K562 (cell line): ENCODE measurements around the gene GNAZ. TPM values are rescaled to one million over a fixed set of nuclear protein-coding genes. Genes with fewer than 3 reads are reported as not detected.
A peak's percentile ranks its signal among the peaks of the same experiment; 100 is the strongest.
"Not testable (repeated sequence)": the region's sequence is repeated elsewhere in the genome, so short reads cannot be mapped to it uniquely, and the experiment has no call there.

ENCODE experiments used
- ATAC-seq: fragments of 200-7000 bp; cut with Tn5 transposase; 3 replicates; pipeline ENCODE4 v1.9.1; 2020; ENCODE audit warnings: moderate library complexity
- BruUV-seq: library from RNA; stranded (reverse); fragments of 400-500 nt; replicated peaks from 2 replicates; lab custom pipeline; 2021; lab: Mats Ljungman, UMichigan
- CTCF ChIA-PET: fragments of 300-600 bp; formaldehyde crosslinking; extraction: SDS; loops from one replicate; lab custom pipeline; 2021; ENCODE audit warnings: low intra/inter-chr PET ratio; lab: Yijun Ruan, JAX
- POLR2A ChIA-PET: fragments of 300-600, 350-650 bp; sonication (Branson Sonifier 250); formaldehyde crosslinking; extraction: SDS; loops from one replicate; lab custom pipeline; 2021; ENCODE audit warnings: antibody characterized with exemption, inconsistent platforms; lab: Yijun Ruan, JAX
- DNase-seq, 4 experiments: peaks; one replicate each; pipeline versions ENCODE4 v3.0.0 to v3.0.0-alpha.2; 2011 to 2018; ENCODE audit warnings: low spot score in 3 of 4, mixed read lengths in 3 of 4; ENCODE audit errors: extremely low read depth in 1 of 4
- FAIRE-seq: peaks from 2 replicates; lab custom pipeline; 2011; peaks lifted over from hg19 to GRCh38; lab: Jason Lieb, UNC
- H2AFZ ChIP-seq: 2 replicates; pipeline ENCODE4 v1.6.0; 2011; ENCODE audit warnings: low read depth, low read length, control low read depth, inconsistent platforms
- H3K27ac ChIP-seq: fragments of 200-600 bp; 3 replicates; pipeline ENCODE4 v1.8.0; 2011; ENCODE audit warnings: low read depth, mild to moderate bottlenecking, control low read depth, inconsistent platforms, low read length, moderate library complexity, mixed read lengths; ENCODE audit errors: extremely low read depth
- H3K27me3 ChIP-seq, 2 experiments: fragments of 300-600 bp in 1 of 2; 2 replicates in 1 of 2; 3 replicates in 1 of 2; pipeline versions ENCODE4 v1.6.0 to v1.8.0; 2011; ENCODE audit warnings: inconsistent platforms in 2 of 2, low read length in 2 of 2, mild to moderate bottlenecking in 1 of 2, mixed read lengths in 1 of 2, moderate library complexity in 1 of 2; ENCODE audit not compliant: control insufficient read depth in 2 of 2, insufficient read depth in 2 of 2
- H3K36me3 ChIP-seq: fragments of 300-600 bp; 3 replicates; pipeline ENCODE4 v1.8.0; 2011; ENCODE audit warnings: mild to moderate bottlenecking, low read length, inconsistent platforms; ENCODE audit not compliant: control insufficient read depth, insufficient read depth
- H3K4me1 ChIP-seq, 2 experiments: fragments of 200-600 bp in 1 of 2; replicated peaks in 1 of 2; 2 replicates in 1 of 2; 3 replicates in 1 of 2; pipeline versions ENCODE4 v1.5.1 to v1.8.0; 2011; ENCODE audit warnings: inconsistent platforms in 2 of 2, low read length in 2 of 2, mild to moderate bottlenecking in 1 of 2, mixed read lengths in 1 of 2, moderate library complexity in 1 of 2; ENCODE audit not compliant: control insufficient read depth in 2 of 2, insufficient read depth in 2 of 2
- H3K4me2 ChIP-seq: 2 replicates; pipeline ENCODE4 v1.6.1; 2011; ENCODE audit warnings: low read length, control low read depth, inconsistent platforms, mixed read lengths; ENCODE audit not compliant: insufficient read depth
- H3K4me3 ChIP-seq: fragments of 200-600 bp; sonication (generic), shearing (Covaris generic); 2 replicates; pipeline ENCODE4 v1.5.1; 2016; ENCODE audit warnings: control low read depth, inconsistent platforms
- H3K79me2 ChIP-seq: fragments of 200-600 bp; 3 replicates; pipeline ENCODE4 v1.8.0; 2011; ENCODE audit warnings: low read length, inconsistent platforms; ENCODE audit not compliant: control insufficient read depth, insufficient read depth
- H3K9ac ChIP-seq, 2 experiments: 2 replicates each; pipeline versions ENCODE4 v1.6.0 to v1.6.1; 2011; ENCODE audit warnings: low read depth in 2 of 2, low read length in 2 of 2, control low read depth in 1 of 2, inconsistent platforms in 1 of 2, mild to moderate bottlenecking in 1 of 2, mixed read lengths in 1 of 2; ENCODE audit not compliant: insufficient read depth in 1 of 2
- H3K9me1 ChIP-seq: one replicate; pipeline ENCODE4 v1.6.0; 2011; ENCODE audit warnings: inconsistent platforms, mild to moderate bottlenecking, low read length, moderate library complexity; ENCODE audit not compliant: control insufficient read depth, insufficient read depth
- H3K9me3 ChIP-seq: replicated peaks from 2 replicates; pipeline ENCODE4 v1.5.1; 2011; ENCODE audit warnings: low read depth, low read length, inconsistent platforms; ENCODE audit not compliant: control insufficient read depth, insufficient read depth
- H4K20me1 ChIP-seq: replicated peaks from 2 replicates; pipeline ENCODE4 v1.6.1; 2011; ENCODE audit warnings: low read length, inconsistent platforms, mixed read lengths; ENCODE audit not compliant: control insufficient read depth, insufficient read depth
- CBX2 ChIP-seq: fragments of 200-600 bp; sonication (generic); IDR thresholded peaks from one replicate; pipeline ENCODE4 v1.6.1; 2012; ENCODE audit warnings: mild to moderate bottlenecking, low read length, inconsistent platforms; ENCODE audit not compliant: insufficient read depth, poor library complexity, severe bottlenecking
- NCOR1 ChIP-seq: fragments of 450-650 bp; IDR thresholded peaks from 2 replicates; pipeline ENCODE4 v1.6.1; 2016; ENCODE audit warnings: mild to moderate bottlenecking, moderate library complexity
- POLR3G ChIP-seq: IDR thresholded peaks from 2 replicates; pipeline ENCODE4 v1.6.1; 2011; ENCODE audit not compliant: insufficient read length, insufficient replicate concordance; ENCODE audit errors: extremely low read depth
- STAT6 ChIP-seq: sonication (generic); formaldehyde crosslinking; IDR thresholded peaks from 2 replicates; pipeline ENCODE4 v1.8.1; 2023; ENCODE audit warnings: mild to moderate bottlenecking, missing genetic modification reagents
- ZBTB43 ChIP-seq: sonication (generic); formaldehyde crosslinking; IDR thresholded peaks from 2 replicates; pipeline ENCODE4 v1.8.0; 2023; ENCODE audit warnings: mild to moderate bottlenecking, missing genetic modification reagents
- WGBS: fragments of 100-300 bp; shearing (Covaris generic); methylation state at CpG from one replicate; pipeline ENCODE4 v1.1.6; 2016; ENCODE audit warnings: low coverage, mixed read lengths; ENCODE audit not compliant: insufficient coverage; ENCODE audit errors: missing lambda C conversion rate; 5-methylcytosine and 5-hydroxymethylcytosine counted together
- in situ Hi-C: fragments of 300-500 bp; cut with MboI; formaldehyde crosslinking; loops from 4 replicates; pipeline ENCODE4 v1.15.0; 2018; ENCODE audit warnings: inconsistent platforms, mixed read lengths
- intact Hi-C: fragments of 100-400 bp; cut with micrococcal nuclease; formaldehyde crosslinking; loops from 2 replicates; pipeline ENCODE4 v1.14.2; 2022
- polyA plus RNA-seq, 8 experiments: library from polyadenylated mRNA; depleted of rRNA in 4 of 8; stranded (reverse) in 5 of 8; unstranded in 3 of 8; fragments of >200 nt; fragmentation: Nextera tagmentation in 2 of 8; fragmentation: Illumina TruSeq in 1 of 8; extraction: Ambion mirVana in 2 of 8; extraction: Trizol in 1 of 8; gene quantifications; 2 replicates each; pipeline versions ENCODE4 v1.2.1 to v1.2.3, GENCODE V29; 2011 to 2014; ENCODE audit warnings: inconsistent platforms in 1 of 8, missing spikeins in 1 of 8
- total RNA-seq, 7 experiments: library from RNA; depleted of rRNA in 6 of 7; stranded (reverse); fragments of >200 nt in 6 of 7; fragmentation: Illumina TruSeq in 2 of 7; extraction: Trizol in 2 of 7; gene quantifications; 2 replicates each; pipeline versions ENCODE4 v1.2.1 to v1.2.3, GENCODE V29; 2011 to 2021; ENCODE audit warnings: low replicate concordance in 1 of 7

GNAZ gene
- total and polyA plus RNA-seq, 9 of the 15 experiments (the other 6 are each of a cell fraction or from before 2014, with no cell fraction given) = 0.04 to 0.22 (median 0.13) TPM; not detected in 3

- no peak overlapping the region for H2AFZ ChIP-seq
- ATAC-seq (peak; percentile 2; the same call in 2 of the 3 replicates), DNase-seq (peak in 3 of 4 experiments; percentile 49 to 55 (median 50)), FAIRE-seq (no peak)
- H3K27ac ChIP-seq = no peak overlapping the region
- H3K27me3 ChIP-seq = peaks cover 56 to 61% of the 10 kb centered on the region in 2 experiments
- peaks cover 4% of the 10 kb centered on the region for H3K9me1 ChIP-seq
- H3K4me3 ChIP-seq = no peak overlapping the region
- ChIA-PET CTCF (interaction anchor here (0.7 to 12.0 kb wide), 2 partner anchors 175 to 383 kb away, joined by 3 to 549 read pairs; no protein-coding TSS in a partner anchor), POLR2A (interaction anchor here (0.8 to 8.6 kb wide), 9 partner anchors 6 to 64 kb away, joined by 3 to 74 read pairs (median 4); partner anchors contain the start of genes GNAZ and RSPH14)
- TF ChIP-seq POLR3G (no peak), ZBTB43 (no peak), NCOR1 (no peak), STAT6 (0 out of 2 replicates have a peak, but pooled peaks have one; percentile 56), CBX2 (no peak)
- BruUV-seq = no TSS peak
- 3% methylated on average over 10 of the region's 10 CpGs for WGBS
- H3K4me2 ChIP-seq = no peak overlapping the region
- in situ Hi-C loops (no loop called here), intact Hi-C loops (loop anchor here (2.0 kb wide), 1 partner anchor 19 kb away; no protein-coding TSS in a partner anchor)
- H3K36me3 ChIP-seq = no peaks in the 10 kb centered on the region
- H3K9me3 ChIP-seq = no peaks in the 10 kb centered on the region
- peaks cover 21% of the 10 kb centered on the region for H4K20me1 ChIP-seq
- H3K4me1 ChIP-seq = no peaks in the 10 kb centered on the region; a peak in 1 of 5 replicates
- no peak overlapping the region; a peak in 1 of 4 replicates for H3K9ac ChIP-seq
- no peaks in the 10 kb centered on the region for H3K79me2 ChIP-seq
Observed at GRCh38 chr22:23133922-23134321, 63.6 kb downstream of the GNAZ start.

- H3K9me3 ChIP-seq, H3K4me2 ChIP-seq, H3K79me2 ChIP-seq, H3K27ac ChIP-seq, H3K9ac ChIP-seq, H3K9me1 ChIP-seq, in situ Hi-C loops, H3K4me3 ChIP-seq, intact Hi-C loops, CTCF ChIA-PET, H3K4me1 ChIP-seq, ATAC-seq, BruUV-seq, DNase-seq, H2AFZ ChIP-seq, H3K36me3 ChIP-seq, FAIRE-seq: not testable (repeated sequence)
- Histone ChIP-seq H3K27me3 (peaks cover 40 to 41% of the 10 kb centered on the region in 2 experiments), H4K20me1 (0 out of 2 replicates have a peak, but pooled peaks cover 16% of the 10 kb centered on the region)
- POLR2A ChIA-PET = interaction anchor here (0.7 to 5.6 kb wide), 5 partner anchors 7 to 446 kb away, joined by 3 to 68 read pairs (median 5); no protein-coding TSS in a partner anchor
- WGBS = 0% methylated on average over 4 of the region's 4 CpGs
Observed at GRCh38 chr22:23136991-23137390, 66.7 kb downstream of the GNAZ start.
